MCF 10A (cell line): Measurements from ENCODE around the gene SMTNL1. TPM values are rescaled to one million over a fixed set of nuclear protein-coding genes. Genes with fewer than 3 reads are reported as not detected.

ENCODE experiments used
- BruUV-seq: library from RNA; stranded (reverse); fragments of 400-500 nt; replicated peaks from 2 replicates; lab custom pipeline; 2021; lab: Mats Ljungman, UMichigan
- CTCF ChIA-PET: fragments of 300-600 bp; sonication (Branson Sonifier 250); formaldehyde crosslinking; extraction: SDS; loops from one replicate; lab custom pipeline; 2021; ENCODE audit warnings: antibody characterized with exemption, inconsistent platforms; lab: Yijun Ruan, JAX
- POLR2A ChIA-PET: fragments of 300-600, 350-650 bp; sonication (Branson Sonifier 250); formaldehyde crosslinking; extraction: SDS; loops from one replicate; lab custom pipeline; 2020; ENCODE audit warnings: antibody characterized with exemption, inconsistent platforms; lab: Yijun Ruan, JAX
- DNase-seq: peaks from one replicate; pipeline ENCODE4 v3.0.0-alpha.2; 2018; ENCODE audit not compliant: unreplicated experiment
- H3K27ac Mint-ChIP-seq: one replicate; pipeline ENCODE4 v1.8.0; 2022; ENCODE audit warnings: mild to moderate bottlenecking, low read depth, mixed read lengths; ENCODE audit not compliant: unreplicated experiment
- H3K27me3 Mint-ChIP-seq: one replicate; pipeline ENCODE4 v1.8.0; 2022; ENCODE audit warnings: mixed read lengths; ENCODE audit not compliant: insufficient read depth, unreplicated experiment
- H3K36me3 Mint-ChIP-seq: one replicate; pipeline ENCODE4 v1.8.0; 2022; ENCODE audit warnings: mild to moderate bottlenecking, moderate library complexity, mixed read lengths; ENCODE audit not compliant: insufficient read depth, unreplicated experiment
- H3K4me1 Mint-ChIP-seq: one replicate; pipeline ENCODE4 v1.8.0; 2022; ENCODE audit warnings: mixed read lengths; ENCODE audit not compliant: insufficient read depth, unreplicated experiment
- H3K4me3 Mint-ChIP-seq: one replicate; pipeline ENCODE4 v1.8.0; 2022; ENCODE audit warnings: mild to moderate bottlenecking, moderate library complexity, mixed read lengths; ENCODE audit not compliant: unreplicated experiment
- H3K9me3 Mint-ChIP-seq: one replicate; pipeline ENCODE4 v1.8.0; 2022; ENCODE audit warnings: mixed read lengths; ENCODE audit not compliant: unreplicated experiment
- intact Hi-C: fragments of 100-400 bp; cut with micrococcal nuclease; formaldehyde crosslinking; loops from 2 replicates; pipeline ENCODE4 v1.14.1; 2022
- total RNA-seq: library from RNA; stranded (reverse); gene quantifications from 2 replicates; pipeline ENCODE4 v1.2.3, GENCODE V29; 2022
- TF ChIP-seq, protein P1 (sequence below): fragments of 200-600 bp; IDR thresholded peaks from one replicate; pipeline ENCODE4 v1.8.0; 2022; ENCODE audit warnings: antibody characterized with exemption, mild to moderate bottlenecking; ENCODE audit not compliant: unreplicated experiment

Gene SMTNL1
- total RNA-seq, 1 experiment from 2014 or later: not detected

DNA sequence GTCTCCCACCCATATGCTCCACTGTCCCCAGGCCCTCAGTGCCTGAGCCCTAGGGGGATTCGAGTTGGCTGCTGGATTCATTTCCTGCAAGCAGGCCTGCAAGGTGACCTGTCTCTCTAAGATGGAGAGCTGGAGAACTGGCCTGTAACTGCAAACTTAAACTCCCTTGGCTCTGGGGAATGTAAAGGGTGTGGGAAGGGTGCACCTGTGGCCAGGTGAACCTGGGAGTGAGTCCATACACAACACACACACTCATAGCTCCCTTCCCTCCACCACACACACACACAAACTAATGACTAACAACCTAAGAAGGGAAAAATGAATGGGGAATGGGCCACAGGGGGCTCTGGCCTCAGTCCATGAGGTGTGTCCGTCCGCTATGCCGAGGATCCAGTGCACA lies 14.5 kb downstream of the SMTNL1 start:
- peaks cover 7% of the 10 kb centered on the region for H3K4me1 Mint-ChIP-seq
- H3K27ac Mint-ChIP-seq: no peak overlapping the region
- POLR2A ChIA-PET: no interaction called here
- CTCF ChIA-PET: interaction anchor here (0.6 to 2.1 kb wide), 5 partner anchors 19 to 93 kb away, joined by 3 to 10 read pairs (median 3); no protein-coding TSS in a partner anchor
- H3K9me3 Mint-ChIP-seq: no peaks in the 10 kb centered on the region
- no peaks in the 10 kb centered on the region for H3K27me3 Mint-ChIP-seq
- H3K36me3 Mint-ChIP-seq: peaks cover 48% of the 10 kb centered on the region
- no peak overlapping the region for H3K4me3 Mint-ChIP-seq
- no peak for DNase-seq
- no TSS peak for BruUV-seq
- TF ChIP-seq, protein P1, sequence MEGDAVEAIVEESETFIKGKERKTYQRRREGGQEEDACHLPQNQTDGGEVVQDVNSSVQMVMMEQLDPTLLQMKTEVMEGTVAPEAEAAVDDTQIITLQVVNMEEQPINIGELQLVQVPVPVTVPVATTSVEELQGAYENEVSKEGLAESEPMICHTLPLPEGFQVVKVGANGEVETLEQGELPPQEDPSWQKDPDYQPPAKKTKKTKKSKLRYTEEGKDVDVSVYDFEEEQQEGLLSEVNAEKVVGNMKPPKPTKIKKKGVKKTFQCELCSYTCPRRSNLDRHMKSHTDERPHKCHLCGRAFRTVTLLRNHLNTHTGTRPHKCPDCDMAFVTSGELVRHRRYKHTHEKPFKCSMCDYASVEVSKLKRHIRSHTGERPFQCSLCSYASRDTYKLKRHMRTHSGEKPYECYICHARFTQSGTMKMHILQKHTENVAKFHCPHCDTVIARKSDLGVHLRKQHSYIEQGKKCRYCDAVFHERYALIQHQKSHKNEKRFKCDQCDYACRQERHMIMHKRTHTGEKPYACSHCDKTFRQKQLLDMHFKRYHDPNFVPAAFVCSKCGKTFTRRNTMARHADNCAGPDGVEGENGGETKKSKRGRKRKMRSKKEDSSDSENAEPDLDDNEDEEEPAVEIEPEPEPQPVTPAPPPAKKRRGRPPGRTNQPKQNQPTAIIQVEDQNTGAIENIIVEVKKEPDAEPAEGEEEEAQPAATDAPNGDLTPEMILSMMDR: no peak
- intact Hi-C loops: no loop called here

DNA sequence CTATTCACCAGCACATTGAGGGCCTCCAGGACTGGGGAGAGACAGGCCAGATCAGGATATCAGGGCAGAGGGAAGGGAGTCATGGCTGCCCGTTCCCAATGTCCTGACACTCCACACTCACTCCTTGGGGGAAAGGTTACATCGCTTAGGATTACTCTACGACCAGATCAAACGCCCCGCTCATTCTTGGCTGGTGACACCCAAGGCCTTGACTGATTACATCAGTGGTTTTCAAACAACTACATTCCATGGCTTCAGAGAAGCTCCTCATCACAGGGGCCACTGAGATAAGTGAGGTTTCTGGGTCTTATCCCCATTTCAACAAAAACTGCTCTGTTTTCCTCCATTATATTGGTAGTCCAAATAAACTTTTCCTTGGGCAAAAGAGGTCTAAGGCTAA lies 15.1 kb downstream of the SMTNL1 start:
- H3K4me3 Mint-ChIP-seq: no peak overlapping the region
- DNase-seq: no peak
- no peaks in the 10 kb centered on the region for H3K9me3 Mint-ChIP-seq
- CTCF ChIA-PET: interaction anchor here (0.6 to 1.1 kb wide), 4 partner anchors 18 to 93 kb away, joined by 3 read pairs; no protein-coding TSS in a partner anchor
- TF ChIP-seq, protein P1: no peak
- BruUV-seq: no TSS peak
- peaks cover 2% of the 10 kb centered on the region for H3K4me1 Mint-ChIP-seq
- H3K27ac Mint-ChIP-seq: no peak overlapping the region
- POLR2A ChIA-PET: no interaction called here
- no peaks in the 10 kb centered on the region for H3K27me3 Mint-ChIP-seq
- peaks cover 54% of the 10 kb centered on the region for H3K36me3 Mint-ChIP-seq
- intact Hi-C loops: no loop called here

DNA sequence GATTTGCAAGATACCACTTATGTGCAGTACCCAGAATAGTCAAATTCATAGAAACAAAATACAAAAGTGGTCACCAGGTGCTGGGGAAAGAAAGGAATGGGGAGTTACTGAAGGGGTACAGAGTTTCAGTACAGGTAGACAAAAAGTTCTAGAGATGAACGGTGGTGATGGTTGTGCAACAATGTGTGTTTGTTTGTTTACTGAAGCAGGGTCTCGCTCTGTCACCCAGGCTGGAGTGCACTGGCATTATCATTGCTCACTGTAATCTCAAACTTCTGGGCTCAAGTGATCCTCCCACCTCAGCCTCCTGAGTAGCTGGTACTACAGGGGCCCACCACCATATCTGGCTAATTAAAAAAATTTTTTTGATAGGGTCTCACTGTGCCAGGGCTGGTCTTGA lies 18.0 kb downstream of the SMTNL1 start:
- ChIA-PET POLR2A (no interaction called here), CTCF (interaction anchor here (0.9 to 2.1 kb wide), 4 partner anchors 13 to 205 kb away, joined by 3 to 16 read pairs (median 4); partner anchors contain the start of gene UBE2L6)
- Mint-ChIP-seq H3K36me3 (peaks cover 64% of the 10 kb centered on the region), H3K9me3 (no peaks in the 10 kb centered on the region), H3K27ac (no peak overlapping the region), H3K4me3 (no peak overlapping the region), H3K27me3 (no peaks in the 10 kb centered on the region), H3K4me1 (no peaks in the 10 kb centered on the region)
- no peak for DNase-seq
- intact Hi-C loops: no loop called here
- BruUV-seq: no TSS peak
- TF ChIP-seq, protein P1: no peak

DNA sequence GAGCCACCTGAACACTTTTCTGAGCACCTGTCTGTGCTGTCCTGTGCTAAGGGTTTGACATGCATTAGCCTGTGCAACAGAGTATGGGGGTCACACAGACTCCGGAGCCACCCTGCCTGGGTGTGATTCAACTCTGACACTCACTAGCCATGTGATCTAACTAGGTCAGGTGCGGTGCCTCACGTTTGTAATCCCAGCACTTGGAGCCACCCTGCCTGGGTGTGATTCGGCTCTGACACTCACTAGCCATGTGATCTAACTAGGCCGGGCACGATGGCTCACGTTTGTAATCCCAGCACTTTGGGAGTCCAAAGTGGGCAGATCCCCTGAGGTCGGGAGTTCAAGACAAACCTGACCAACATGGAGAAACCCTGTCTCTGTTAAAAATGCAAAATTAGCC lies 18.6 kb downstream of the SMTNL1 start:
- POLR2A ChIA-PET: no interaction called here
- Mint-ChIP-seq H3K36me3 (peaks cover 60% of the 10 kb centered on the region), H3K9me3 (no peaks in the 10 kb centered on the region), H3K27ac (no peak overlapping the region), H3K4me1 (no peaks in the 10 kb centered on the region), H3K27me3 (no peaks in the 10 kb centered on the region), H3K4me3 (no peak overlapping the region)
- intact Hi-C loops: no loop called here
- BruUV-seq: no TSS peak
- TF ChIP-seq, protein P1: no peak
- DNase-seq: no peak
- CTCF ChIA-PET: interaction anchor here (2.1 kb wide), 1 partner anchor 12 kb away, joined by 16 read pairs; the partner anchor contains the start of gene UBE2L6
